GM23248 (cell line): Measurements from ENCODE around the gene RMDN3. TPM values are rescaled to one million over a fixed set of nuclear protein-coding genes. Genes with fewer than 3 reads are reported as not detected.
A peak's percentile ranks its signal among the peaks of the same experiment; 100 is the strongest.

Experiments
- DNase-seq: peaks from one replicate; pipeline ENCODE4 v3.0.0-alpha.2; 2015
- H2AFZ ChIP-seq: fragments of 200-600 bp; sonication (generic); 2 replicates; pipeline ENCODE4 v1.6.1; 2016; ENCODE audit warnings: antibody characterized with exemption
- H3F3A ChIP-seq: fragments of 200-600 bp; sonication (generic); 2 replicates; pipeline ENCODE4 v1.6.1; 2016; ENCODE audit warnings: mild to moderate bottlenecking, antibody characterized with exemption, mixed run types; ENCODE audit not compliant: insufficient read depth
- H3K27ac ChIP-seq: fragments of 200-600 bp; sonication (generic); 2 replicates; pipeline ENCODE4 v1.5.1; 2016; ENCODE audit warnings: mild to moderate bottlenecking
- H3K27me3 ChIP-seq: fragments of 200-600 bp; sonication (generic); replicated peaks from 2 replicates; pipeline ENCODE4 v1.6.1; 2016; ENCODE audit warnings: mild to moderate bottlenecking; ENCODE audit not compliant: insufficient read depth
- H3K36me3 ChIP-seq: fragments of 200-600 bp; sonication (generic); 2 replicates; pipeline ENCODE4 v1.6.1; 2016; ENCODE audit warnings: low read depth, mild to moderate bottlenecking
- H3K4me1 ChIP-seq: fragments of 200-600 bp; sonication (generic); 2 replicates; pipeline ENCODE4 v1.6.1; 2016; ENCODE audit warnings: mild to moderate bottlenecking; ENCODE audit not compliant: insufficient read depth
- H3K4me2 ChIP-seq: fragments of 200-600 bp; sonication (generic); one replicate; pipeline ENCODE4 v1.6.1; 2016; ENCODE audit warnings: mild to moderate bottlenecking; ENCODE audit not compliant: unreplicated experiment
- H3K4me3 ChIP-seq: fragments of 200-600 bp; sonication (generic); 2 replicates; pipeline ENCODE4 v1.5.1; 2016; ENCODE audit warnings: mild to moderate bottlenecking
- H3K79me2 ChIP-seq: fragments of 200-600 bp; sonication (generic); 2 replicates; pipeline ENCODE4 v1.6.1; 2016; ENCODE audit warnings: mild to moderate bottlenecking; ENCODE audit not compliant: insufficient read depth
- H3K9ac ChIP-seq: fragments of 200-600 bp; sonication (generic); 2 replicates; pipeline ENCODE4 v1.6.1; 2016; ENCODE audit warnings: mild to moderate bottlenecking
- H3K9me2 ChIP-seq: fragments of 200-600 bp; sonication (generic); 2 replicates; pipeline ENCODE4 v1.6.1; 2016; ENCODE audit warnings: mixed run types, mild to moderate bottlenecking, moderate library complexity; ENCODE audit not compliant: insufficient read depth
- H3K9me3 ChIP-seq: fragments of 200-600 bp; sonication (generic); one replicate; pipeline ENCODE4 v1.6.1; 2017; ENCODE audit warnings: low read depth
- H4K20me1 ChIP-seq: fragments of 200-600 bp; sonication (generic); 2 replicates; pipeline ENCODE4 v1.6.0; 2016; ENCODE audit not compliant: insufficient read depth
- EZH2 ChIP-seq: fragments of 200-600 bp; sonication (generic); IDR thresholded peaks from 2 replicates; pipeline ENCODE4 v1.6.1; 2018; ENCODE audit warnings: antibody characterized with exemption, mild to moderate bottlenecking; ENCODE audit not compliant: insufficient read depth, poor library complexity, severe bottlenecking
- EZH2phosphoT487 ChIP-seq: fragments of 200-600 bp; sonication (generic); IDR thresholded peaks from 2 replicates; pipeline ENCODE4 v1.6.1; 2018; ENCODE audit warnings: antibody characterized with exemption, moderate library complexity, mild to moderate bottlenecking, low read depth; ENCODE audit not compliant: insufficient read depth
- WGBS, 2 experiments: methylation state at CpG; one replicate each; pipeline ENCODE4 v1.1.6; 2015 to 2017; ENCODE audit warnings: low lambda C conversion rate in 2 of 2, low coverage in 1 of 2; ENCODE audit errors: missing lambda C conversion rate in 2 of 2; 5-methylcytosine and 5-hydroxymethylcytosine counted together
- in situ Hi-C: fragments of 300-500 bp; cut with MboI; formaldehyde crosslinking; loops from 2 replicates; pipeline ENCODE4 v1.15.0; 2020
- polyA plus RNA-seq: library from polyadenylated mRNA; unstranded; fragments of >200 nt; fragmentation: Nextera tagmentation; extraction: Ambion mirVana; gene quantifications from 2 replicates; pipeline ENCODE4 v1.2.1, GENCODE V29; 2016
- total RNA-seq: library from RNA; depleted of rRNA; stranded (reverse); fragments of >200 nt; shearing (Covaris generic); gene quantifications from 2 replicates; pipeline ENCODE4 v1.2.3, GENCODE V29; 2014

The RMDN3 gene
- total and polyA plus RNA-seq, 2 experiments from 2014 or later: 25.9 to 41.4 TPM

GRCh38 chr15:40721701-40722100, 33.4 kb downstream of the RMDN3 start:
- TF ChIP-seq EZH2: no peak
- no peak for TF ChIP-seq EZH2phosphoT487
- WGBS, 2 experiments: 96 to 100% methylated on average over 1 of the region's 1 CpG
- DNase-seq: no peak
- Histone ChIP-seq H3K4me2 (no peak overlapping the region), H3K4me3 (no peak overlapping the region), H3K4me1 (0 out of 2 replicates have a peak, but pooled peaks cover 6% of the 10 kb centered on the region), H3K36me3 (peaks cover 6% of the 10 kb centered on the region; the same call in 1 of the 2 replicates), H3K9me2 (no peaks in the 10 kb centered on the region), H3K27me3 (no peaks in the 10 kb centered on the region), H4K20me1 (no peaks in the 10 kb centered on the region), H3K9ac (no peak overlapping the region), H2AFZ (no peak overlapping the region), H3K79me2 (no peaks in the 10 kb centered on the region), H3F3A (peaks cover 14% of the 10 kb centered on the region; the same call in 1 of the 2 replicates), H3K27ac (no peak overlapping the region), H3K9me3 (no peaks in the 10 kb centered on the region)
- in situ Hi-C loops: no loop called here

DNA sequence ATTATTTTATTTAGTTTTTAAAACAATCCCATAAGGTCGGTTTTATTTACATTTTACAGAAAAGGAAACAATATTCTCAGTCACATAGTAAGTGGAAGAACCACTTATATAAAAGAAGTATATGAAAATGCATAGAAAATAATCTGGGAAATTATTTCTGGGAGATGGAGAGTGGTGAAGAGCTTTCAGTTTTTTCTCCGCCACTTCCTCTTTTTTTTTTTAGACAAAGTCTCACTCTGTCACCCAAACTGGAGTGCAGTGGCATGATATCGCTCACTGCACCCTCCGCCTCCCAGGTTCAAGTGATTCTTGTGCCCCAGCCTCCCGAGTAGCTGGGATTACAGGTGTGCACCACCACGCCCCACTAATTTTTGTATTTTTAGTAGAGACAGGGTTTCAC, 38.9 kb downstream of the RMDN3 start:
- Histone ChIP-seq H3K9me2 (no peaks in the 10 kb centered on the region), H3K9me3 (no peaks in the 10 kb centered on the region), H2AFZ (no peak overlapping the region), H3K4me1 (no peaks in the 10 kb centered on the region), H3K79me2 (no peaks in the 10 kb centered on the region), H3K4me2 (no peak overlapping the region), H4K20me1 (no peaks in the 10 kb centered on the region), H3K27me3 (no peaks in the 10 kb centered on the region), H3F3A (no peaks in the 10 kb centered on the region), H3K4me3 (no peak overlapping the region), H3K36me3 (peaks cover 6% of the 10 kb centered on the region; the same call in 1 of the 2 replicates), H3K9ac (no peak overlapping the region), H3K27ac (no peak overlapping the region)
- in situ Hi-C loops: no loop called here
- no peak for DNase-seq
- TF ChIP-seq EZH2phosphoT487: no peak
- TF ChIP-seq EZH2: no peak
- 95 to 96% methylated on average over 6 of the region's 6 CpGs for WGBS, 2 experiments

DNA sequence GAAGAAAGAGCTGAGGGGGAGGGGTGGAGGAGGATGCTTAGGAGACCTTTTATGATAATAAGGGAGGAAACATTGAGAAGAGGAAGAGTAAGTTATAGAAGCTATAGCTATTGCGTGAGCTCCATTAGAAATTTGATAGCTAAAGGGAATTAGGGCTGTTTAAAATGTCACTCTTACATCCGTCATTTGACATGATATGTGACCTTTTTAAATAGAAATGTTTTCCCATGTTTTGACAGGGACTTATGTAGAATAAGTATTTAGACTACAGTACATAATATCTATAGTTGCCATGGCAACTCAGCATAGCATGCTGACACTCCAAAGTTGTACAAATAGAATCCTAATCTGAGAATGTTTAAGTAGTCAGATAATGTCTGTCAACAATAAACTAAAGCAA, 40.9 kb downstream of the RMDN3 start:
- Histone ChIP-seq H3K4me3 (no peak overlapping the region), H2AFZ (no peak overlapping the region), H4K20me1 (no peaks in the 10 kb centered on the region), H3K9ac (no peak overlapping the region), H3K9me3 (no peaks in the 10 kb centered on the region), H3K27me3 (no peaks in the 10 kb centered on the region), H3K4me2 (no peak overlapping the region), H3K9me2 (no peaks in the 10 kb centered on the region), H3K4me1 (no peaks in the 10 kb centered on the region), H3K36me3 (no peaks in the 10 kb centered on the region; the same call in 1 of the 2 replicates), H3F3A (no peaks in the 10 kb centered on the region), H3K79me2 (no peaks in the 10 kb centered on the region), H3K27ac (no peak overlapping the region)
- no peak for DNase-seq
- 49 to 50% methylated on average over 2 of the region's 2 CpGs for WGBS, 2 experiments
- in situ Hi-C loops: no loop called here
- TF ChIP-seq EZH2: no peak
- TF ChIP-seq EZH2phosphoT487: no peak

DNA sequence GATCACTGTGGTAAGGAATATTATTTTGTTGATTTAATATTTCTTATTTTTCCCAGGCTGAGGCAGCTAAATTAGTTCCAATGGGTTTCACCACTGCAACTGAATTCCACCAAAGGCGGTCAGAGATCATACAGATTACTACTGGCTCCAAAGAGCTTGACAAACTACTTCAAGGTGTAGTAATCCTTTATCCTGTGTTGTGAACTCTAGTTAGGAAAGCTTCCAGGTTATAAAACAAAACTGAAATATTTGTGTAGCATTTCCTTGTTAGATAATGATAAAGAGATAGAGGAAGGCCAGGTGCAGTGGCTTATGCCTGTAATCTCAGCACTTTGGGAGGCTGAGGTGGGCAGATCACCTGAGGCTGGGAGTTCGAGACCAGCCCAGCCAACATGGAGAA, 48.9 kb downstream of the RMDN3 start:
- H3K36me3 ChIP-seq: no peaks in the 10 kb centered on the region; the same call in 1 of the 2 replicates
- H2AFZ ChIP-seq: no peak overlapping the region
- DNase-seq: no peak
- in situ Hi-C loops: no loop called here
- no peaks in the 10 kb centered on the region for H4K20me1 ChIP-seq
- H3K9me2 ChIP-seq: no peaks in the 10 kb centered on the region
- no peak overlapping the region for H3K27ac ChIP-seq
- no peaks in the 10 kb centered on the region for H3K9me3 ChIP-seq
- H3K79me2 ChIP-seq: no peaks in the 10 kb centered on the region
- no peak overlapping the region for H3K4me3 ChIP-seq
- H3K4me1 ChIP-seq: no peaks in the 10 kb centered on the region
- H3K9ac ChIP-seq: no peak overlapping the region
- 96 to 100% methylated on average over 2 of the region's 2 CpGs for WGBS, 2 experiments
- no peak overlapping the region for H3K4me2 ChIP-seq
- TF ChIP-seq EZH2phosphoT487 (no peak), EZH2 (no peak)
- H3F3A ChIP-seq: no peaks in the 10 kb centered on the region
- no peaks in the 10 kb centered on the region for H3K27me3 ChIP-seq

GRCh38 chr15:40702077-40702476, 53.0 kb downstream of the RMDN3 start:
- no peaks in the 10 kb centered on the region for H4K20me1 ChIP-seq
- in situ Hi-C loops: no loop called here
- H3K4me1 ChIP-seq: no peaks in the 10 kb centered on the region
- H3K9me3 ChIP-seq: no peaks in the 10 kb centered on the region
- peak; percentile 13 for DNase-seq
- H3K27me3 ChIP-seq: no peaks in the 10 kb centered on the region
- H2AFZ ChIP-seq: no peak overlapping the region
- WGBS, 2 experiments: 97 to 98% methylated on average over 7 of the region's 7 CpGs
- H3K36me3 ChIP-seq: no peaks in the 10 kb centered on the region
- H3K9ac ChIP-seq: no peak overlapping the region
- no peaks in the 10 kb centered on the region for H3K9me2 ChIP-seq
- no peaks in the 10 kb centered on the region for H3F3A ChIP-seq
- no peak overlapping the region for H3K4me3 ChIP-seq
- H3K27ac ChIP-seq: no peak overlapping the region
- H3K79me2 ChIP-seq: peaks cover 9% of the 10 kb centered on the region; the same call in 1 of the 2 replicates
- TF ChIP-seq EZH2 (no peak), EZH2phosphoT487 (no peak)
- H3K4me2 ChIP-seq: no peak overlapping the region
